ENCODE data around the gene NCAM1.

The NCAM1 gene

DNA sequence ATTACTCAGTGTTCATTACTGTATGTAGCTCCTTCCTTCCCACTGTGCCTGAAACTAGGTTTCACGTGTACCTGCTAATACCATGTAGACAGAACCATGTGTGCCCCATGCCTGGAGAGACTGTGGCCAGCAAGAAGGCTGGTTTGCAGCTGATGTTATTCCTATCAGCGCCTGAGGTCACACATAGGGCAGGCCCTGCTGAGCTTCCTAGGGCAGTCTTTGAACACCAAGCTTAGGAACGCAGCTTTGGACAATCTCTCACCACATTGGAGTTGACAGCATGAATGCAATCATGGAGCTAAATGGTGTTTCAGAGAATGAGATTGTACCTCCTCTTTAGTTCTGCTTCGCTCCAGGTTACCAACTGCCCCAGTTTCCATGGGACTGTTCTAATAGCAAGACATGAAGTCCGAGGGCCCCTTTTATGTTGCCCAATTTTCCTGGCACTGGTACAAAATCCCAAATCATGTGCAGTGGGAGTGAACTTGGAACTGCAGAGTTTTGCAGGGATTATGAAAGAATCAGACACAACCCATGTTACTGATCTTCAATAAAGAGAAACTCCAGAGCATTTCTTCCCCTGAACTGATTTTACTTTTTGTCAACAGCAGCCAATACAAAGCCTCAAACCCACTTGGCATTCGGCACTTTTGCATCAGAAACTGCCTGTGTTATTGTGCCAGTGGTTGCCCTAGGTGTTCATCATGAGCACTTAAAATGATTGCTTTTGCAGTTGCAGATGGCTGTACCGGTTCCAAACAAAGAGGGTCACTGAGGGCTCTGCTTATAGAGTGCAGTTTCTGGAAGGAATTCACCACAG is 199.0 kb downstream of the NCAM1 start:
- TF ChIP-seq EZH2 (IDR thresholded peaks at IDR 0.05; ENCODE audit: borderline replicate concordance, low read depth, low read length, severe bottlenecking): no peak
- TF ChIP-seq, protein P1, sequence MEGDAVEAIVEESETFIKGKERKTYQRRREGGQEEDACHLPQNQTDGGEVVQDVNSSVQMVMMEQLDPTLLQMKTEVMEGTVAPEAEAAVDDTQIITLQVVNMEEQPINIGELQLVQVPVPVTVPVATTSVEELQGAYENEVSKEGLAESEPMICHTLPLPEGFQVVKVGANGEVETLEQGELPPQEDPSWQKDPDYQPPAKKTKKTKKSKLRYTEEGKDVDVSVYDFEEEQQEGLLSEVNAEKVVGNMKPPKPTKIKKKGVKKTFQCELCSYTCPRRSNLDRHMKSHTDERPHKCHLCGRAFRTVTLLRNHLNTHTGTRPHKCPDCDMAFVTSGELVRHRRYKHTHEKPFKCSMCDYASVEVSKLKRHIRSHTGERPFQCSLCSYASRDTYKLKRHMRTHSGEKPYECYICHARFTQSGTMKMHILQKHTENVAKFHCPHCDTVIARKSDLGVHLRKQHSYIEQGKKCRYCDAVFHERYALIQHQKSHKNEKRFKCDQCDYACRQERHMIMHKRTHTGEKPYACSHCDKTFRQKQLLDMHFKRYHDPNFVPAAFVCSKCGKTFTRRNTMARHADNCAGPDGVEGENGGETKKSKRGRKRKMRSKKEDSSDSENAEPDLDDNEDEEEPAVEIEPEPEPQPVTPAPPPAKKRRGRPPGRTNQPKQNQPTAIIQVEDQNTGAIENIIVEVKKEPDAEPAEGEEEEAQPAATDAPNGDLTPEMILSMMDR (IDR thresholded peaks at IDR 0.05; ENCODE audit: borderline replicate concordance, extremely low read depth, low read length, poor library complexity, severe bottlenecking): no peak
- no peaks in the 10 kb centered on the region for H3K27me3 ChIP-seq (ENCODE audit: insufficient read depth, low read length, poor library complexity)
- H3K4me1 ChIP-seq (ENCODE audit: insufficient read depth, low read length): no peaks in the 10 kb centered on the region
- H3K36me3 ChIP-seq (ENCODE audit: insufficient read depth, low read length): no peaks in the 10 kb centered on the region
- H3K4me2 ChIP-seq (ENCODE audit: insufficient read depth, low read length): no peak overlapping the region
- H3K9ac ChIP-seq (ENCODE audit: low read depth, low read length): no peak overlapping the region
- H4K20me1 ChIP-seq (ENCODE audit: insufficient read depth, low read length): no peaks in the 10 kb centered on the region
- H2AFZ ChIP-seq (ENCODE audit: low read depth, low read length): no peak overlapping the region
- H3K9me3 ChIP-seq (ENCODE audit: insufficient read depth, low read length, severe bottlenecking): no peaks in the 10 kb centered on the region
- no peak overlapping the region for H3K27ac ChIP-seq (ENCODE audit: low read length)
- no peak for DNase-seq
- H3K4me3 ChIP-seq (ENCODE audit: low read depth in 1 of 2, low read length in 2 of 2): no peak overlapping the region
- ATAC-seq (ENCODE audit: insufficient read depth, low read depth): no peak
- no peaks in the 10 kb centered on the region for H3K79me2 ChIP-seq (ENCODE audit: insufficient read depth, low read length)

DNA sequence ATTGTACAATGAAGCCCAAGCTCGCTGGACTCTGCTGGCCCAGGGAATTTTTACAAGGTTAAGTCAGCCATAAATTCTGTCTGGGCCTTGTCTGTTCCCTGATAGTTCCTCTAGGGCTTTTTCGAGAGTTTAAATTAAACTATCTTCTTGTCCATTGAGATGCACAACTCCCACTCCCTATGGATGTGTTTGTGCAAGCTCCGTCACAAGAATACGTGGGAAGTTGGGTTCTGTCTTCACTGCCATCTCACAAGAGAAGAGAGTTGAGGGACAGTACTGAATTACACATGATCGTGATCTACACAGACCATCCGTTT is 199.5 kb downstream of the NCAM1 start:
- Histone ChIP-seq H3K9ac (ENCODE audit: low read depth, low read length) (no peak overlapping the region), H3K4me3 (ENCODE audit: low read depth in 1 of 2, low read length in 2 of 2) (no peak overlapping the region), H3K27me3 (ENCODE audit: insufficient read depth, low read length, poor library complexity) (no peaks in the 10 kb centered on the region), H3K36me3 (ENCODE audit: insufficient read depth, low read length) (no peaks in the 10 kb centered on the region), H3K4me1 (ENCODE audit: insufficient read depth, low read length) (no peaks in the 10 kb centered on the region), H3K27ac (ENCODE audit: low read length) (no peak overlapping the region), H3K9me3 (ENCODE audit: insufficient read depth, low read length, severe bottlenecking) (no peaks in the 10 kb centered on the region), H3K4me2 (ENCODE audit: insufficient read depth, low read length) (no peak overlapping the region), H2AFZ (ENCODE audit: low read depth, low read length) (no peak overlapping the region), H3K79me2 (ENCODE audit: insufficient read depth, low read length) (no peaks in the 10 kb centered on the region), H4K20me1 (ENCODE audit: insufficient read depth, low read length) (no peaks in the 10 kb centered on the region)
- no peak for DNase-seq
- no peak for TF ChIP-seq EZH2 (IDR thresholded peaks at IDR 0.05; ENCODE audit: borderline replicate concordance, low read depth, low read length, severe bottlenecking)
- TF ChIP-seq, protein P1 (IDR thresholded peaks at IDR 0.05; ENCODE audit: borderline replicate concordance, extremely low read depth, low read length, poor library complexity, severe bottlenecking): no peak
- ATAC-seq (ENCODE audit: insufficient read depth, low read depth): no peak

GRCh38 chr11:113161711-113162591 is 200.7 kb downstream of the NCAM1 start:
- no peak for DNase-seq

More at GRCh38 chr11:113161711-113162591, 200.7 kb downstream of the NCAM1 start:
- no peak overlapping the region for H3K4me2 ChIP-seq (ENCODE audit: insufficient read depth, low read length)
- no peaks in the 10 kb centered on the region for H3K9me3 ChIP-seq (ENCODE audit: insufficient read depth, low read length, severe bottlenecking)
- no peak for ATAC-seq (ENCODE audit: insufficient read depth, low read depth)
- no peaks in the 10 kb centered on the region for H3K4me1 ChIP-seq (ENCODE audit: insufficient read depth, low read length)
- no peak overlapping the region for H2AFZ ChIP-seq (ENCODE audit: low read depth, low read length)
- TF ChIP-seq EZH2 (IDR thresholded peaks at IDR 0.05; ENCODE audit: borderline replicate concordance, low read depth, low read length, severe bottlenecking): no peak
- TF ChIP-seq, protein P1 (IDR thresholded peaks at IDR 0.05; ENCODE audit: borderline replicate concordance, extremely low read depth, low read length, poor library complexity, severe bottlenecking): no peak
- H3K27me3 ChIP-seq (ENCODE audit: insufficient read depth, low read length, poor library complexity): no peaks in the 10 kb centered on the region
- H3K36me3 ChIP-seq (ENCODE audit: insufficient read depth, low read length): no peaks in the 10 kb centered on the region
- no peak overlapping the region for H3K9ac ChIP-seq (ENCODE audit: low read depth, low read length)
- H4K20me1 ChIP-seq (ENCODE audit: insufficient read depth, low read length): no peaks in the 10 kb centered on the region
- no peak overlapping the region for H3K27ac ChIP-seq (ENCODE audit: low read length)
- no peak overlapping the region for H3K4me3 ChIP-seq (ENCODE audit: low read depth in 1 of 2, low read length in 2 of 2)
- no peaks in the 10 kb centered on the region for H3K79me2 ChIP-seq (ENCODE audit: insufficient read depth, low read length)
